Measurements from ENCODE around the gene ASB15.

Gene ASB15

DNA sequence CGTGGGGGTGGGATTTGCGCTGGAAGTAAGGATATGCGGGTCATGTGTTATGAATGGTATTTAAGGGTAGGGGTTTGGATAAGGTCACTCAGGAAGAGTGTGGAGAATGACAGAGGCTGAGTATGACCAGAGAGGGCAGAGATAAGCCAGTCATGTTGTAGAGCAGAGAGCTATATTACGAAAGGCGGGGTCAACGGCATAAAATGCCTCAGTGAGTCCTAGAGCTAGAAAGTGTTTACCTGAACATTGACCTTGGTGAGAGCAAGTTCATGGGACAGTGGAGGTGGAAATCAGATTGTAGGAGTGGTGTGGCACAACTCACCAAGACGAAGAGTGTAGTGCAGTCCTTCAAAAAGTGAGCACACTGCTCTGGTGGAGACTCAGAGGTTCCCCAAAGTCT is 67.9 kb downstream of the ASB15 start:
- DNase-seq, result no peak

DNA sequence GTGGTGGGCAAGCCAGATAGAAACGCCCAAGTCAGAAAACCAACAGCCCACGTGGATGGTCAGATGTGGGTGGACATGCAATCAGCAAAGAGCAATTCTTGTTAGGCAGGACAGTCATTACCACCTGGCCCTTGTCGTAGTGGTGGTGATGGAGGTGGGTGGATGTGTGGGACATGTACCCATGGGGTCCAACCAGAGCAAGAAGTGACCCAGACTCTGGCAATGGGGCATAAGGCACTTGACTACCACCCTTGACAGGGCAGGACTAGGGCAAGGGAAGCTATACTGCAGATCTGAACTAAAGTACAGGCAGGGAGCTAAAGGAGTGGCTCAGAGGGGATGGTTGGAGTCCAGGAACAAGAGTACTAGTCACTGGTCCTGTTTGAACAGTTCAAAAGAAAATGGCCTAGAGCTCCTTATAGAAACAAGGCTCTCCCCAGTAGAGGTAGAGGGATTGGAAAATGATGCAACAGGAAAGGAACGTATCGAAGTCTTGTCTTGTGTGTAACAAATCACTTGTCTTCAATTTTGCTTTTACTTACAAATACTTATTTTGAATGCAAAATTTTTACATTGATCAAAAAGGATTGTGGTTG is 71.6 kb downstream of the ASB15 start:
- DNase-seq, result no peak

DNA sequence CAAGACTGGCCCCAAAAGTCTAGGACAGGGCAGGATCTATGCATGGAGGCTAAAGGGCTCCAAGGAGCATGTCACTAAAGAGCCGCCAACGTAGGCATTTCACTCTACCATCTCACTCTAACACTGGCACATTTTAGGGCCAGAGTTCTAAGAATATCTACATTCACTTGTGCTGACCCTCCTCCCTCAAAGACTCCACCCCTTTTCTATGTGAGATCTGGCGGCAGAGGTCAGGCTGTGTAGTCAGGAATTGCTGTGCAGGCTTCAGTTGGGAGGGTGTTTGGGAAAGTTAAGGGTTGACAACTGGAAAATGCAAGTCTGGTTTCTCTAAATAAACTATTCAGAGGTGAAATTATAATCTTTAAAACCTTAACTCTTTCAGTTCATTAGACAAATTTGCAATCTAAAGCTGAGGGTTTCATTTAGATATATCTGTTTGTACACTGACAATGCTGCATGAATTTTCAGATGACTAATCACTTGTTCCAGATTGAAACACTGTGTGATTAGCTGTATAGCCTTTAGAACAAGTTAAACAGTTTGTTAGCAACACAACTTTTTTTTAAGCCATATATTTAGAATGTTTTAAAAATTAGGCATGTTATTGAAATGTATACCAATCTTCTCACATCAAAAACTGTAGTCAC is 72.3 kb downstream of the ASB15 start:
- DNase-seq, result no peak

DNA sequence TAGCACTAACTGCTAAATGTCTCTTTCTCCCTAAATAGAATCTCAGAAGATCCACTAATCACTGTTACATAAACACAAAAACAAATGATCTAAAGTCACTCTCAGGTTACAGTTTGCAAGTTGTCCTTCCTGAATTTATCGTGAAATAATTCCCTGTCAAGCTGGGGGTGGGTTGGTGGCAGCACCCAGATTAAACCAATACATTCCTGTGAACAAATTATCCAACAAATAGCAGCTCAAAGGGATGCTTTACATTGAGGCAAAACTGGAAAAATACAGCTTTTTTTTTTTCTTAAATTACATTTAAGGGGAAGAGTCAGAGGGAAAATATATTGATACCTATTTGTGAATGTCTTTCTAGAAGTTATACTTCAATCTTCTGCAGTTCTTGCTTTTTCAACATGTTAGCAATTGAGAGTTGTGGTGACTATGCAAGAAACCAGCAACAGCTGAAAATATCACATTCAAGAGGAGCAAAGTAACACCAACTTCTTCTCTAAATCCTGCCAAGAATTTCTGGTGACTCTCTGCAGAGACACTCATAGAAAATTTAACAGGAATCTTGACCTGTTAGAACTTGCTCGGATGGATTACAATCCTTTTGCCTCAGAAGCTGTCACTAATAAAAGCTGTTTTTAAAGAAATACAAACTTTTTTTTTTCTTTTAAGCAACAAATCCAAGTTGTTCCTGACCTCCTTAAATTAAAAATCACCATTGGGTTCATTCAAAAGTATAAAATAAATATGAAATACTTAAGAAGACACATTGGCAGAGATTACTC is 73.0 kb downstream of the ASB15 start:
- DNase-seq, result peak; percentile 39

DNA sequence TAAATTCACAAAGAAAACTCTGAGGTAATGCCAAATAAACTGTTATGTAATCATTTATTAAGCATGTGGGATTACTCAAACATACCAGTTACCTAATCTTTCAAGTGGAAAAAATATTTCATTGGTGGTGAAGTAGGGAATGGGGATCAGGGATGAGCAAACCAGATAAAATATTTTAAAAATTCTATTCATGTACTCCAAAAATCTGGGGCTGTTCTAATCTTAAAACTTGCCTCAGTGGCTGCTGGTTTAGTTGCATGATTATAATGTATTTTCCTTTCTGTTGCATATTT is 73.5 kb downstream of the ASB15 start:
- DNase-seq, result no peak

DNA sequence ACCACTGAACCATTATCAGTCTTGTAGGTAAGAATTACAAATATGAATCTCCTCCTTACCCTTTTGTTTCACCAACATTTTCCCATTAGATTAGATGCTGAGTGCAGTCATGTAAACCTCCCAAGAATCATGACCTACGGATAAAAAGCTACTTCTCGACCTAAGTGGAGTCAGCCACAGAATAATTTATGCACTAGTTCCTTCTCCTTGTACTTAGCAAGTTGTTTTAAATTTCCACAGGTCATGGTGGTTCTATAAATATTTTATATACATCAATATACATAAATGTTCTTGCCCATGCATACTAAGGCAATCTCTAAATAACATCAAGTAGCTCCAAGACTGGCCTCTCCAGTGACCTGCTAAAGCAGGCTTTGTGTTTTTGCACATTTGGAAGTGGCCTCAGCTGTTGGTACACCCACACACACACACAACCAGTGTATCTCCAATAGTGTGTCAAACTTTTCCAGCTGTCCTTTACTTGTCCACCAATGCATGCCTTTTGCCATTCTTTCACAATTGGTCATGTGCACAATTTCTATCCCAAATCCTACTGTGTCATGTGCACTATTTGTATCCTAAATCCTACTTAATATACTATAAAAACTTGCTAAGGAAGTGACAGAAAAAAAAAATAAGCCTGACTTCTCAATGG is 75.6 kb downstream of the ASB15 start:
- no peak for DNase-seq

DNA sequence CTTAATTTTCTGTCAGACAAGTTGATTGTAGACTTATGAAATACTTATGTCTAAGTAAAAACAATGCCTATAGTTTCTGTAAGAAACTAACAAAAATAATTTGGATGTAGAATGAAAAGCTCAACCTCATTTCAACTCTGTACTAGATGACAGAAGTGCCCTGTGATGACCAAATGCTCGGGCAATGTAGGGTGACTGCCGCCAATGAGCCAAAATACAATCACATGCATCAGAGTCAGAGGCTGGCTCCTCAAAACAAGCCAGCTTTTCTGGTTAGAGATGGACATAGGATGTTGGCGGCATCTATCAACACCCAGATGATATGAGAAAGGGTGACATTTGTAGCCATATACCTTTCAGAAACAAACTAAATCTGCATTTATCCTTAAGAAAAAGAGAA is 78.0 kb downstream of the ASB15 start:
- DNase-seq, result no peak

DNA sequence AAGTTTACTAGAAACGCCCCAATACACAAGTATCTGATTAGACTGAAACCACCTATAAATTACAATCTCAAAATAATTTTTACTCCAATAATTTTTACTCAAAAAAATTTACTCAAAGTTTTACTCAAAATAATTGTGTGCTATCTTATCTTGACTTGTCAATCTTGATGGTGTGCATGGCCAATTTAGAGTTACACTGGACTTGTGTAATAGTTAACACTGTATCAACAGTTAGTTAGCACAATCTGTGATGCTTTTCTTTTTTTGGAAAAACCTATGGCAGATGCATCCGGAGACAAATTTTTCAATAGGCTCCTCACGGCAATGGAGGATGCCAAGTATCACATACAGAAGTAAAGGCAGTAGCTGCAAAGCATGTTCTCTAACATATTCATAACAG is 79.0 kb downstream of the ASB15 start:
- DNase-seq, result no peak

DNA sequence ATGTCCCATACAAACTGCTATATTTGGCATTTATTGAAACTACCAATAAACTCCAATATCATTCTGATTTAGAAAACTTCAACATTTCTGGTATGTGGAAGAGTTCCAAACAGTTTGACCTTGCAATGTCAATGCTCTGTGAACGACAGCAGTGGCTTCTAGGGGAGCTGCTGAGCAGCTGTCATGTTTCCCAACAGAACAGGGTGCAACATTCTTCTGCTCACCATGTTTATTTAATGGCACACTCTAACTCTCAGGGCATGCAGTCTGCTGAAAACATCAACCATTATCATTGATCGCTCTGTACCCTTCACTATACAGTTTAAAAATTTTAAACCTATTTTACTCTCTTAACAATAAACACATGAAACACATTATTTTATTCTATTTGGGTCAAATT is 79.9 kb downstream of the ASB15 start:
- DNase-seq, result peak; percentile 22

DNA sequence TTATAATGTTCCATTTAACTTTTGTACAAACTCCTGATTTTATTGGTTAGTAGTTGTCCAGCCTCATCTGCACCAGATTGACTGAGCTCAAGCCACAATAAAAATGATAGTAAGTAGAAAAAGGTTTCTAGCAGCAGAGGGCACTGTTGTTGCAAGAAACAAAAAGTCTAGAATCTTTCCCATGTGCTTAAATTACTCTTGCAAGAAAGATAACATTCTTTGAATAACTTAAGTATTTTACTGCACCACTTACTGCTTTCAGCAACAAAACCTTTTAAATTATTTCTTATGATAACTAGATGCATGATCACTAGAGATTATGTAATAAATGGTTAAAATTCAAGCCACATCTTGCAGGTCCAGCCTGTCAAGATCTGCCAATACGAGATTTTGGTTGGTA is 81.1 kb downstream of the ASB15 start:
- peak; percentile 77 for DNase-seq

DNA sequence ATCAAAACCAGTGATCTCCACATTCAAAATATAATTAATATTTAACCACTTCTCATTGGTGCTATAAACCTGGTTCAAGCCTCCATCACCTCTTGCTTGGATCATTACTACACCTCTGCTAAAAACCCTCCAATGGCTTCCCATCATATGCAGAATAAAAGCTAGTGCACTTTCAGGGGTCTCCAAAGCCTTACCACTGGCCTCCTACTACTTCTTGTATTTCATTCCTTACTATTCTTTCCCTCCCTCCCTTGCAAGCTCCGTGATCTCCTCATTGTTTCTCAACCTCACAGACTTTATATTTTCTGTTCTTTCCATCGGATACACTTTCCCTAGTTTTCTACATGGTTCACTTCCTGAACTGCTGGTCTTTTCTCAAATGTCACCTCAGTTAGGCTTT is 85.5 kb downstream of the ASB15 start:
- DNase-seq, result no peak

DNA sequence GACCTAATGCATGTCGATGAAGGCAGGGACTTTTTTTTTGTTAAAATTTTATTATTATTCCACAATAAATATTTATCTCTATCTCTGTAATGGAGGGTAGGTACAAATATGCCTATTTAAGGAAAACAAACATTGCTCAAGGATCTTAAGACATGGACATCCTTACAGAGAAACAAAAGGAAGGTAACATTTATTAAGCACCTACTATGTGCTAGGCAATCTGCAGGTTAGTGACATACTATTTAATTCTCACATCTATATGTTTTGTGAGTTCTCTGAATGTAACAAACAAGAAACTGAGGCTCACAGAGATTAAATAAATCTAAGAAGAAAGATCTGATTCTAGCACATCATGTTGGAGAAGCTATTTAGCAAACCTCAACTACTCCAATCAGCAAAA is 86.1 kb downstream of the ASB15 start:
- DNase-seq, result no peak

Data from eye (tissue), 1 donor.